ENCODE results near the gene AFAP1.

The AFAP1 gene

GRCh38 chr4:7854216-7854615 is 85.4 kb downstream of the AFAP1 start:
- H2BK120ac ChIP-seq (ENCODE audit: insufficient read depth, low read length, poor library complexity): no peak overlapping the region
- H4K8ac ChIP-seq (ENCODE audit: low read depth, low read length): no peak overlapping the region
- H2BK12ac ChIP-seq (ENCODE audit: low read length): no peak overlapping the region
- no peak overlapping the region for H3K23ac ChIP-seq (ENCODE audit: low read length)
- no peak for DNase-seq
- peaks cover 3% of the 10 kb centered on the region for H3K79me1 ChIP-seq (ENCODE audit: low read length)
- no peak overlapping the region for H3K4ac ChIP-seq (ENCODE audit: low read depth, low read length)
- no peak overlapping the region for H3K27ac ChIP-seq (ENCODE audit: low read depth, low read length)
- H2AK5ac ChIP-seq (ENCODE audit: low read length): no peak overlapping the region
- WGBS (ENCODE audit: extremely low coverage, insufficient coverage, insufficient read length): no CpG with 5 or more reads among the region's 9 CpGs
- H3K79me2 ChIP-seq (ENCODE audit: control insufficient read depth, insufficient read depth, low read length, poor library complexity): peaks cover 2% of the 10 kb centered on the region
- H3K4me3 ChIP-seq (ENCODE audit: low read depth, low read length): no peak overlapping the region
- no peak overlapping the region for H4K12ac ChIP-seq (ENCODE audit: low read depth, low read length)
- H3K27me3 ChIP-seq (ENCODE audit: insufficient read depth, low read length): no peaks in the 10 kb centered on the region
- no peak overlapping the region for H4K91ac ChIP-seq (ENCODE audit: low read depth, low read length)
- peaks cover 0 to 8% of the 10 kb centered on the region in 2 experiments for H3K4me1 ChIP-seq (ENCODE audit: control insufficient read depth in 1 of 2, insufficient read depth in 2 of 2, low read length in 2 of 2)
- H2BK5ac ChIP-seq (ENCODE audit: low read depth, low read length, poor library complexity): no peak overlapping the region
- peaks cover 23 to 41% of the 10 kb centered on the region in 2 experiments for H3K36me3 ChIP-seq (ENCODE audit: control insufficient read depth in 1 of 2, insufficient read depth in 2 of 2, low read length in 2 of 2)
- H3K14ac ChIP-seq (ENCODE audit: low read length): no peak overlapping the region
- no peak overlapping the region for H3K9ac ChIP-seq (ENCODE audit: low read length)
- no peak overlapping the region for H3K18ac ChIP-seq (ENCODE audit: low read length)
- no peaks in the 10 kb centered on the region for H3K9me3 ChIP-seq (ENCODE audit: insufficient read depth, low read depth, low read length)
- H3K4me2 ChIP-seq (ENCODE audit: low read length): no peak overlapping the region
- H2AFZ ChIP-seq (ENCODE audit: insufficient read depth, low read length, poor library complexity): no peak overlapping the region

GRCh38 chr4:7853271-7853670 is 86.4 kb downstream of the AFAP1 start:
- H3K9ac ChIP-seq (ENCODE audit: low read length): no peak overlapping the region
- H2BK5ac ChIP-seq (ENCODE audit: low read depth, low read length, poor library complexity): no peak overlapping the region
- H3K79me2 ChIP-seq (ENCODE audit: control insufficient read depth, insufficient read depth, low read length, poor library complexity): no peaks in the 10 kb centered on the region
- H2BK12ac ChIP-seq (ENCODE audit: low read length): no peak overlapping the region
- H4K8ac ChIP-seq (ENCODE audit: low read depth, low read length): no peak overlapping the region
- no peak overlapping the region for H3K23ac ChIP-seq (ENCODE audit: low read length)
- H2AFZ ChIP-seq (ENCODE audit: insufficient read depth, low read length, poor library complexity): no peak overlapping the region
- H3K27me3 ChIP-seq (ENCODE audit: insufficient read depth, low read length): no peaks in the 10 kb centered on the region
- H3K18ac ChIP-seq (ENCODE audit: low read length): no peak overlapping the region
- no peak overlapping the region for H3K14ac ChIP-seq (ENCODE audit: low read length)
- no peak overlapping the region for H2AK5ac ChIP-seq (ENCODE audit: low read length)
- peaks cover 25 to 45% of the 10 kb centered on the region in 2 experiments for H3K36me3 ChIP-seq (ENCODE audit: control insufficient read depth in 1 of 2, insufficient read depth in 2 of 2, low read length in 2 of 2)
- no peak overlapping the region for H3K27ac ChIP-seq (ENCODE audit: low read depth, low read length)
- no peak overlapping the region for H3K4me3 ChIP-seq (ENCODE audit: low read depth, low read length)
- no peak overlapping the region for H3K4ac ChIP-seq (ENCODE audit: low read depth, low read length)
- WGBS (ENCODE audit: extremely low coverage, insufficient coverage, insufficient read length): no CpG with 5 or more reads among the region's 11 CpGs
- no peak overlapping the region for H4K12ac ChIP-seq (ENCODE audit: low read depth, low read length)
- peaks cover 3% of the 10 kb centered on the region for H3K79me1 ChIP-seq (ENCODE audit: low read length)
- H3K9me3 ChIP-seq (ENCODE audit: insufficient read depth, low read depth, low read length): no peaks in the 10 kb centered on the region
- no peak for DNase-seq
- H2BK120ac ChIP-seq (ENCODE audit: insufficient read depth, low read length, poor library complexity): no peak overlapping the region
- H4K91ac ChIP-seq (ENCODE audit: low read depth, low read length): no peak overlapping the region
- peaks cover 0 to 5% of the 10 kb centered on the region in 2 experiments for H3K4me1 ChIP-seq (ENCODE audit: control insufficient read depth in 1 of 2, insufficient read depth in 2 of 2, low read length in 2 of 2)
- no peak overlapping the region for H3K4me2 ChIP-seq (ENCODE audit: low read length)

- Histone ChIP-seq H2BK120ac (ENCODE audit: insufficient read depth, low read length, poor library complexity) (no peak overlapping the region), H4K91ac (ENCODE audit: low read depth, low read length) (no peak overlapping the region), H3K79me2 (ENCODE audit: control insufficient read depth, insufficient read depth, low read length, poor library complexity) (no peaks in the 10 kb centered on the region), H2BK12ac (ENCODE audit: low read length) (no peak overlapping the region), H3K18ac (ENCODE audit: low read length) (no peak overlapping the region), H3K4ac (ENCODE audit: low read depth, low read length) (no peak overlapping the region), H3K14ac (ENCODE audit: low read length) (no peak overlapping the region), H3K79me1 (ENCODE audit: low read length) (peaks cover 3% of the 10 kb centered on the region), H4K8ac (ENCODE audit: low read depth, low read length) (no peak overlapping the region), H2AFZ (ENCODE audit: insufficient read depth, low read length, poor library complexity) (no peak overlapping the region), H3K23ac (ENCODE audit: low read length) (no peak overlapping the region), H4K12ac (ENCODE audit: low read depth, low read length) (no peak overlapping the region), H3K27me3 (ENCODE audit: insufficient read depth, low read length) (no peaks in the 10 kb centered on the region), H2BK5ac (ENCODE audit: low read depth, low read length, poor library complexity) (no peak overlapping the region), H3K4me2 (ENCODE audit: low read length) (no peak overlapping the region), H3K36me3 (ENCODE audit: control insufficient read depth in 1 of 2, insufficient read depth in 2 of 2, low read length in 2 of 2) (peaks cover 25 to 45% of the 10 kb centered on the region in 2 experiments), H3K27ac (ENCODE audit: low read depth, low read length) (no peak overlapping the region), H3K4me1 (ENCODE audit: control insufficient read depth in 1 of 2, insufficient read depth in 2 of 2, low read length in 2 of 2) (peaks cover 0 to 5% of the 10 kb centered on the region in 2 experiments), H3K9ac (ENCODE audit: low read length) (no peak overlapping the region), H3K4me3 (ENCODE audit: low read depth, low read length) (no peak overlapping the region), H2AK5ac (ENCODE audit: low read length) (no peak overlapping the region), H3K9me3 (ENCODE audit: insufficient read depth, low read depth, low read length) (no peaks in the 10 kb centered on the region)
- DNase-seq: no peak
- WGBS (ENCODE audit: extremely low coverage, insufficient coverage, insufficient read length): no CpG with 5 or more reads among the region's 12 CpGs
Observed at GRCh38 chr4:7852568-7853185, 87.0 kb downstream of the AFAP1 start.

- Histone ChIP-seq H2AK5ac (ENCODE audit: low read length) (no peak overlapping the region), H3K27me3 (ENCODE audit: insufficient read depth, low read length) (no peaks in the 10 kb centered on the region), H3K23ac (ENCODE audit: low read length) (no peak overlapping the region), H2BK12ac (ENCODE audit: low read length) (no peak overlapping the region), H3K9me3 (ENCODE audit: insufficient read depth, low read depth, low read length) (peaks cover under 1% of the 10 kb centered on the region), H3K4me2 (ENCODE audit: low read length) (no peak overlapping the region), H3K18ac (ENCODE audit: low read length) (no peak overlapping the region), H3K4me1 (ENCODE audit: control insufficient read depth in 1 of 2, insufficient read depth in 2 of 2, low read length in 2 of 2) (peaks cover 0 to 5% of the 10 kb centered on the region in 2 experiments), H3K36me3 (ENCODE audit: control insufficient read depth in 1 of 2, insufficient read depth in 2 of 2, low read length in 2 of 2) (peaks cover 25 to 41% of the 10 kb centered on the region in 2 experiments), H4K8ac (ENCODE audit: low read depth, low read length) (no peak overlapping the region), H4K12ac (ENCODE audit: low read depth, low read length) (no peak overlapping the region), H3K79me1 (ENCODE audit: low read length) (no peaks in the 10 kb centered on the region), H3K4ac (ENCODE audit: low read depth, low read length) (no peak overlapping the region), H2BK120ac (ENCODE audit: insufficient read depth, low read length, poor library complexity) (no peak overlapping the region), H2AFZ (ENCODE audit: insufficient read depth, low read length, poor library complexity) (no peak overlapping the region), H2BK5ac (ENCODE audit: low read depth, low read length, poor library complexity) (no peak overlapping the region), H3K4me3 (ENCODE audit: low read depth, low read length) (no peak overlapping the region), H4K91ac (ENCODE audit: low read depth, low read length) (no peak overlapping the region), H3K79me2 (ENCODE audit: control insufficient read depth, insufficient read depth, low read length, poor library complexity) (peaks cover 3% of the 10 kb centered on the region), H3K27ac (ENCODE audit: low read depth, low read length) (no peak overlapping the region), H3K14ac (ENCODE audit: low read length) (no peak overlapping the region), H3K9ac (ENCODE audit: low read length) (no peak overlapping the region)
- no CpG with 5 or more reads among the region's 11 CpGs for WGBS (ENCODE audit: extremely low coverage, insufficient coverage, insufficient read length)
- no peak for DNase-seq
Observed at GRCh38 chr4:7850489-7850888, 89.2 kb downstream of the AFAP1 start.
